Vein endothelial cell (primary cell): ENCODE measurements around the gene SHOC2. TPM values are rescaled to one million over a fixed set of nuclear protein-coding genes. Genes with fewer than 3 reads are reported as not detected.

Source experiments
- small RNA-seq: library from RNA; depleted of rRNA; stranded (forward); fragments of <200 nt; gene quantifications from one replicate; pipeline ENCODE3, GENCODE V24; 2012
- total RNA-seq: library from RNA; depleted of rRNA; stranded (reverse); fragments of >200 nt; gene quantifications from 2 replicates; pipeline ENCODE4 v1.2.3, GENCODE V29; 2012

Gene SHOC2
- 44.4 and 55.7 TPM in 2 replicates for total RNA-seq

GRCh38 chr10:110919349-110919931, at the start of gene SHOC2:
Gene SHOC2 (plus strand): TSS chr10:110919604. CDS start chr10:110964359, 44,755 bp downstream.

GRCh38 chr10:110871298-110872084, 47.9 kb upstream of the SHOC2 start, which contains the start of gene PDCD4:
Gene PDCD4 (plus strand): TSS chr10:110871928. CDS start chr10:110876028, 4,100 bp downstream.

GRCh38 chr10:110918643-110919348, 608 bp upstream of the SHOC2 start, which contains the start of gene BBIP1:
Gene BBIP1 (minus strand): TSS chr10:110919180. CDS start chr10:110918157, 1,023 bp downstream.

Small RNA genes within 50 kb of the gene (small RNA-seq; reads per million reads assigned to genes)
- 0.19 reads per million for gene MIR548E

Other genes starting within 250 kb of the SHOC2 start
- 48.1 and 60.4 TPM in 2 replicates for gene PDCD4, start 47.7 kb upstream of the SHOC2 start, total RNA-seq
- gene BBIP1, start 424 bp upstream of the SHOC2 start, total RNA-seq = 21.2 and 45.9 TPM in 2 replicates
- gene ADRA2A, start 157.4 kb downstream of the SHOC2 start, total RNA-seq = 0.19 and 0.98 TPM in 2 replicates